Measurements from ENCODE around the gene CDC34.

GRCh38 chr19:482186-483041 lies 49.1 kb upstream of the CDC34 start:
- TF ChIP-seq, protein P1, sequence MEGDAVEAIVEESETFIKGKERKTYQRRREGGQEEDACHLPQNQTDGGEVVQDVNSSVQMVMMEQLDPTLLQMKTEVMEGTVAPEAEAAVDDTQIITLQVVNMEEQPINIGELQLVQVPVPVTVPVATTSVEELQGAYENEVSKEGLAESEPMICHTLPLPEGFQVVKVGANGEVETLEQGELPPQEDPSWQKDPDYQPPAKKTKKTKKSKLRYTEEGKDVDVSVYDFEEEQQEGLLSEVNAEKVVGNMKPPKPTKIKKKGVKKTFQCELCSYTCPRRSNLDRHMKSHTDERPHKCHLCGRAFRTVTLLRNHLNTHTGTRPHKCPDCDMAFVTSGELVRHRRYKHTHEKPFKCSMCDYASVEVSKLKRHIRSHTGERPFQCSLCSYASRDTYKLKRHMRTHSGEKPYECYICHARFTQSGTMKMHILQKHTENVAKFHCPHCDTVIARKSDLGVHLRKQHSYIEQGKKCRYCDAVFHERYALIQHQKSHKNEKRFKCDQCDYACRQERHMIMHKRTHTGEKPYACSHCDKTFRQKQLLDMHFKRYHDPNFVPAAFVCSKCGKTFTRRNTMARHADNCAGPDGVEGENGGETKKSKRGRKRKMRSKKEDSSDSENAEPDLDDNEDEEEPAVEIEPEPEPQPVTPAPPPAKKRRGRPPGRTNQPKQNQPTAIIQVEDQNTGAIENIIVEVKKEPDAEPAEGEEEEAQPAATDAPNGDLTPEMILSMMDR (IDR thresholded peaks at IDR 0.05) = no peak
- no peak for TF ChIP-seq POLR2AphosphoS5 (IDR thresholded peaks at IDR 0.05)
